Natural killer cell (primary cell): ENCODE results near the gene SYNE3. TPM values are rescaled to one million over a fixed set of nuclear protein-coding genes. Genes with fewer than 3 reads are reported as not detected.
A peak's percentile ranks its signal among the peaks of the same experiment; 100 is the strongest.

Experiments used
- ATAC-seq, 3 donors: fragments of 150-1000 bp in 2 of 3; fragments of 200-7000 bp in 1 of 3; cut with Tn5 transposase; 1 replicate in 1 of 3; 2 replicates in 2 of 3; pipeline ENCODE4 v1.10.0; 2021; ENCODE audit warnings: mild to moderate bottlenecking in 2 of 3, moderate library complexity in 2 of 3
- DNase-seq, 2 donors: peaks; one replicate each; pipeline versions ENCODE4 v3.0.0 to v3.0.0-alpha.2; 2013 to 2021; ENCODE audit warnings: mixed read lengths in 1 of 2
- H3K27ac ChIP-seq: one replicate; pipeline ENCODE4 v1.5.1; 2013; ENCODE audit warnings: mild to moderate bottlenecking, low read length
- H3K27me3 ChIP-seq: one replicate; pipeline ENCODE4 v1.6.1; 2013; ENCODE audit warnings: low read length; ENCODE audit not compliant: control insufficient read depth, insufficient read depth
- H3K36me3 ChIP-seq: one replicate; pipeline ENCODE4 v1.6.1; 2013; ENCODE audit warnings: low read length; ENCODE audit not compliant: control insufficient read depth, insufficient read depth
- H3K4me1 ChIP-seq: one replicate; pipeline ENCODE4 v1.6.1; 2013; ENCODE audit warnings: low read length; ENCODE audit not compliant: control insufficient read depth, insufficient read depth
- H3K4me3 ChIP-seq: one replicate; pipeline ENCODE4 v1.5.1; 2013; ENCODE audit warnings: low read length
- H3K9me3 ChIP-seq: one replicate; pipeline ENCODE4 v1.6.1; 2013; ENCODE audit warnings: low read length; ENCODE audit not compliant: control insufficient read depth, insufficient read depth
- H3K27ac Mint-ChIP-seq, 2 donors: one replicate each; pipeline ENCODE4 v1.8.0; 2022; ENCODE audit warnings: mild to moderate bottlenecking in 2 of 2, mixed read lengths in 2 of 2, moderate library complexity in 1 of 2
- H3K27me3 Mint-ChIP-seq, 2 donors: one replicate each; pipeline ENCODE4 v1.8.0; 2022; ENCODE audit warnings: low read depth in 2 of 2, mixed read lengths in 2 of 2
- H3K36me3 Mint-ChIP-seq: one replicate; pipeline ENCODE4 v1.8.0; 2022; ENCODE audit warnings: mixed read lengths
- H3K4me1 Mint-ChIP-seq, 2 donors: one replicate each; pipeline ENCODE4 v1.8.0; 2022; ENCODE audit warnings: mixed read lengths in 2 of 2
- H3K4me3 Mint-ChIP-seq: one replicate; pipeline ENCODE4 v1.8.0; 2022; ENCODE audit warnings: mild to moderate bottlenecking, moderate library complexity, mixed read lengths
- H3K9me3 Mint-ChIP-seq, 2 donors: one replicate each; pipeline ENCODE4 v1.8.0; 2022; ENCODE audit warnings: mixed read lengths in 2 of 2
- CTCF ChIP-seq: fragments of 200-600 bp; IDR thresholded peaks from one replicate; pipeline ENCODE4 v1.8.0; 2022; ENCODE audit warnings: antibody characterized with exemption
- WGBS: methylation state at CpG from one replicate; pipeline ENCODE4 v1.1.7; 2013; ENCODE audit warnings: missing lambda C conversion rate; ENCODE audit not compliant: insufficient coverage; 5-methylcytosine and 5-hydroxymethylcytosine counted together
- intact Hi-C: fragments of 100-400 bp; cut with micrococcal nuclease; formaldehyde crosslinking; loops from one replicate; pipeline ENCODE4 v1.14.2; 2022
- total RNA-seq, 4 donors: library from RNA; stranded (reverse); fragments of 120-200 nt in 1 of 4; gene quantifications; one replicate each; pipeline versions ENCODE4 v1.2.3 to v1.2.4, GENCODE V29; 2013 to 2022

Gene SYNE3
- total RNA-seq, 3 donors from 2014 or later (not counting 1 experiment from before 2014, with no cell fraction given), result 10.6 to 17.3 (median 15.4) TPM

- H3K4me1 Mint-ChIP-seq, result peaks cover 0 to 11% of the 10 kb centered on the region in 2 donors
- H3K27ac Mint-ChIP-seq, result no peak overlapping the region
- no peaks in the 10 kb centered on the region for H3K36me3 ChIP-seq
These were observed 44.6 kb upstream of the SYNE3 start for GRCh38 chr14:95561001-95561412.

DNA sequence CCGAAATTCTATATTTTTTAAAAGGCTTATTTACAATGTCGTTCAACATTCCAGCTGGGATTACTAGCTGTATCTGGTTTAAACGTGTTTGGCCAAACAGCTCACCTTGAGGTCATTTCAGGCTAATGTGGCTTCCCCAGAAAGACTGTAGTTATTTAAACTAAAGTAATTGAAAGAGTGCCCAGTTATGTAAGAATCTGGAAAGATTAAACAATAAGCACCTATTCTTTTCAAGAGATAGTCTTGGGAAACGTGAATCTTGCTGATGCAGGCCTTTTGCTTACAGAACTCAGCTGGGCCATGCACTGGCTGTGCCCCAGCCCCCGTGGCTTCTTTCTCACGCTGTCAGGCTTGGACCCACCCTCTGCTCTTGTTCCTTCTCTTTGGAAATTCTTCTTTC, 42.8 kb upstream of the SYNE3 start:
- Histone ChIP-seq H3K27ac (no peak overlapping the region), H3K9me3 (no peaks in the 10 kb centered on the region), H3K27me3 (no peaks in the 10 kb centered on the region), H3K4me1 (peaks cover 4% of the 10 kb centered on the region), H3K4me3 (no peak overlapping the region), H3K36me3 (no peaks in the 10 kb centered on the region)
- intact Hi-C loops, result no loop called here
- WGBS, result 77% methylated on average over 6 of the region's 6 CpGs
- Mint-ChIP-seq H3K4me3 (no peak overlapping the region), H3K36me3 (no peaks in the 10 kb centered on the region), H3K27ac (no peak overlapping the region), H3K9me3 (no peaks in the 10 kb centered on the region), H3K27me3 (peaks cover 0 to 8% of the 10 kb centered on the region in 2 donors), H3K4me1 (peaks cover 0 to 11% of the 10 kb centered on the region in 2 donors)
- DNase-seq, result no peak
- ATAC-seq, result no peak
- TF ChIP-seq CTCF, result no peak

More at GRCh38 chr14:95561001-95561412, 44.6 kb upstream of the SYNE3 start:
- H3K27me3 ChIP-seq, result no peaks in the 10 kb centered on the region
- H3K27ac ChIP-seq, result no peak overlapping the region
- DNase-seq (peak; percentile 63 to 91), ATAC-seq (peak; percentile 61 to 87 (median 82))
- 16% methylated on average over 14 of the region's 14 CpGs for WGBS
- H3K9me3 ChIP-seq, result no peaks in the 10 kb centered on the region
- H3K27me3 Mint-ChIP-seq, result peaks cover 0 to 8% of the 10 kb centered on the region in 2 donors
- peaks cover 4% of the 10 kb centered on the region for H3K4me1 ChIP-seq
- intact Hi-C loops, result loop anchor here (1.0 to 2.0 kb wide), 3 partner anchors 123 to 432 kb away; no protein-coding TSS in a partner anchor
- H3K4me3 ChIP-seq, result no peak overlapping the region
- H3K36me3 Mint-ChIP-seq, result no peaks in the 10 kb centered on the region
- peak; percentile 86 for TF ChIP-seq CTCF
- no peaks in the 10 kb centered on the region for H3K9me3 Mint-ChIP-seq
- H3K4me3 Mint-ChIP-seq, result no peak overlapping the region

DNA sequence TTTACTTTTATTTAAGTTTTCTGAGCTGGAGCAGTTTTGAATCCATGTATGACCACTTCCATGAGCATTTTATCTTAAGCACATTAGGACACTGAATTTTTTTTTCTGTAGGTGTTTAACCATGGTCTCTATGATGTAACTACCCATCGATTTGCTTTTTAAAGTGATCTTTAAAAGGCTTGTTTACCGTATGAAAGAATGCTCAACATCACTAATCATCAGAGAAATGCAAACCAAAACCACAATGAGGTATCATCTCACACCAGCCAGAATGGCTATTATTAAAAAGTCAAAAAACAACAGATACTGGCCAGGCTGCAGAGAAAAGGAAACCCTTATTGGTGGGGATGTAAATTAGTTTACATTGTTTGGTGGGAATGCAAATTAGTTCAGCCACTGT, 41.4 kb upstream of the SYNE3 start:
- H3K27me3 Mint-ChIP-seq, result peaks cover 0 to 5% of the 10 kb centered on the region in 2 donors
- Histone ChIP-seq H3K27ac (no peak overlapping the region), H3K9me3 (no peaks in the 10 kb centered on the region), H3K27me3 (no peaks in the 10 kb centered on the region), H3K4me1 (peaks cover 4% of the 10 kb centered on the region), H3K4me3 (no peak overlapping the region), H3K36me3 (no peaks in the 10 kb centered on the region)
- H3K27ac Mint-ChIP-seq, result no peak overlapping the region
- no peaks in the 10 kb centered on the region for H3K36me3 Mint-ChIP-seq
- H3K4me1 Mint-ChIP-seq, result peaks cover 0 to 11% of the 10 kb centered on the region in 2 donors
- WGBS, result 80% methylated on average over 1 of the region's 2 CpGs
- H3K9me3 Mint-ChIP-seq, result no peaks in the 10 kb centered on the region
- DNase-seq (no peak), ATAC-seq (no peak)
- no peak overlapping the region for H3K4me3 Mint-ChIP-seq
- no peak for TF ChIP-seq CTCF
- intact Hi-C loops, result no loop called here

GRCh38 chr14:95557291-95557690, 40.8 kb upstream of the SYNE3 start:
- Mint-ChIP-seq H3K9me3 (no peaks in the 10 kb centered on the region), H3K27me3 (peaks cover 0 to 5% of the 10 kb centered on the region in 2 donors), H3K4me1 (peaks cover 0 to 6% of the 10 kb centered on the region in 2 donors), H3K4me3 (no peak overlapping the region), H3K27ac (no peak overlapping the region), H3K36me3 (no peaks in the 10 kb centered on the region)
- intact Hi-C loops, result no loop called here
- H3K27me3 ChIP-seq, result no peaks in the 10 kb centered on the region
- no peaks in the 10 kb centered on the region for H3K9me3 ChIP-seq
- TF ChIP-seq CTCF, result no peak
- H3K36me3 ChIP-seq, result no peaks in the 10 kb centered on the region
- DNase-seq, result no peak
- H3K4me1 ChIP-seq, result peaks cover 4% of the 10 kb centered on the region
- no peak for ATAC-seq
- no peak overlapping the region for H3K27ac ChIP-seq
- H3K4me3 ChIP-seq, result no peak overlapping the region
- WGBS, result 87% methylated on average over 11 of the region's 11 CpGs
